GM10248 (cell line): ENCODE data around the gene IARS2.

Experiments
- CTCF ChIA-PET: fragments of 300-600 bp; sonication (Branson Sonifier 250); formaldehyde crosslinking; extraction: SDS; loops from one replicate; lab custom pipeline; 2021; ENCODE audit warnings: antibody characterized with exemption; lab: Yijun Ruan, JAX
- POLR2A ChIA-PET: fragments of 350-650 bp; sonication (Branson Sonifier 250); formaldehyde crosslinking; extraction: SDS; loops from one replicate; lab custom pipeline; 2020; ENCODE audit warnings: antibody characterized with exemption; lab: Yijun Ruan, JAX
- DNase-seq: peaks from one replicate; pipeline ENCODE4 v3.0.0; 2012; ENCODE audit errors: extremely low spot score
- CTCF ChIP-seq: IDR thresholded peaks from 2 replicates; pipeline ENCODE4 v1.5.1; 2012; ENCODE audit warnings: mild to moderate bottlenecking, low read depth; ENCODE audit errors: extremely low read depth, missing control alignments, control extremely low read depth

The IARS2 gene

GRCh38 chr1:220176540-220176939, 82.6 kb downstream of the IARS2 start:
- DNase-seq = no peak
- CTCF ChIA-PET = interaction anchor here (0.6 to 1.4 kb wide), 5 partner anchors 12 to 71 kb away, joined by 3 to 6 read pairs (median 3); no protein-coding TSS in a partner anchor
- TF ChIP-seq CTCF = no peak
- POLR2A ChIA-PET = no interaction called here

- ChIA-PET POLR2A (no interaction called here), CTCF (interaction anchor here (1.7 to 2.1 kb wide), 2 partner anchors 11 to 13 kb away, joined by 4 to 5 read pairs; no protein-coding TSS in a partner anchor)
- TF ChIP-seq CTCF = no peak
- DNase-seq = no peak
Observed at GRCh38 chr1:220182111-220182510, 88.2 kb downstream of the IARS2 start.

GRCh38 chr1:220182656-220183055, 88.7 kb downstream of the IARS2 start:
- ChIA-PET POLR2A (no interaction called here), CTCF (interaction anchor here (1.5 kb wide), 1 partner anchor 11 kb away, joined by 3 read pairs; no protein-coding TSS in a partner anchor)
- no peak for DNase-seq
- TF ChIP-seq CTCF = no peak

- no peak for DNase-seq
- no peak for TF ChIP-seq CTCF
- ChIA-PET CTCF (interaction anchor here (1.2 to 1.6 kb wide), 4 partner anchors 11 to 549 kb away, joined by 3 to 5 read pairs (median 4); no protein-coding TSS in a partner anchor), POLR2A (no interaction called here)
Observed at GRCh38 chr1:220184506-220184905, 90.6 kb downstream of the IARS2 start.

GRCh38 chr1:220186752-220187151, 92.8 kb downstream of the IARS2 start:
- POLR2A ChIA-PET = no interaction called here
- CTCF ChIA-PET = interaction anchor here (1.0 to 3.6 kb wide), 12 partner anchors 9 to 209 kb away, joined by 3 to 10 read pairs (median 4); no protein-coding TSS in a partner anchor
- DNase-seq = no peak
- no peak for TF ChIP-seq CTCF

GRCh38 chr1:220188538-220188937, 94.6 kb downstream of the IARS2 start:
- DNase-seq = no peak
- POLR2A ChIA-PET = no interaction called here
- TF ChIP-seq CTCF = no peak
- CTCF ChIA-PET = interaction anchor here (0.6 to 3.6 kb wide), 9 partner anchors 9 to 84 kb away, joined by 3 to 11 read pairs (median 3); no protein-coding TSS in a partner anchor
